T-helper 2 cell (primary cell): Measurements from ENCODE around the gene ECSIT.
"Not testable (repeated sequence)": the region's sequence is repeated elsewhere in the genome, so short reads cannot be mapped to it uniquely, and the experiment has no call there.

Experiments
- DNase-seq, 5 experiments: peaks; one replicate each; pipeline versions ENCODE4 v3.0.0 to v3.0.0-alpha.2; 2012 to 2022

ECSIT gene

GRCh38 chr19:11475861-11476260, 53.1 kb downstream of the ECSIT start:
- no peak for DNase-seq

GRCh38 chr19:11475343-11475742, 53.6 kb downstream of the ECSIT start:
- not testable (repeated sequence) for DNase-seq

GRCh38 chr19:11473725-11474124, 55.2 kb downstream of the ECSIT start:
- DNase-seq, result no peak

DNA sequence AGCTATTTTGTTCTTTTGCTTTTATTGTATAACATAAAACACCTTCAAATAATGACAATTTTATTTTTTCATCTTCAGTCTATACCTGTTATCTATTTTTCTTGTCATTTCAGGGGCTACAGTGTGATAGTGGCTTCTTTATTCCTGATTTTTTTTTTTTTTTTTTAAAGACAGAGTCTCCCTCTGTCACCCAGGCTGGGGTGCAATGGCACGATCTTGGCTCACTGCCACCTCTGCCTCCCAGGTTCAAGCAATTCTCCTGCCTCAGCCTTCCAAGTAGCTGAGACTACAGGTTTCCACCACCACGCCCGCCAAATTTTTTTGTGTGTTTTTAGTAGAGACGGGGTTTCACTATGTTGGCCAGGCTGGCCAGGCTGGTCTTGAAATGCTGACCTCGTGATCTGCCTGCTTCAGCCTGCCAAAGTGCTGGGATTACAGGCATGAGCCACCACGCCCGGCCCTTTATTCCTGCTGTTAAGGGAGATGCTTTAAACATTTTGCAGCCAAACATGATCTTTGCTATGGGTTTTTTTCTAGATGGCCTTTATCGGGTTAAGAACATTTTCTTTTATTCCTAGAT, 60.6 kb downstream of the ECSIT start:
- not testable (repeated sequence) for DNase-seq

DNA sequence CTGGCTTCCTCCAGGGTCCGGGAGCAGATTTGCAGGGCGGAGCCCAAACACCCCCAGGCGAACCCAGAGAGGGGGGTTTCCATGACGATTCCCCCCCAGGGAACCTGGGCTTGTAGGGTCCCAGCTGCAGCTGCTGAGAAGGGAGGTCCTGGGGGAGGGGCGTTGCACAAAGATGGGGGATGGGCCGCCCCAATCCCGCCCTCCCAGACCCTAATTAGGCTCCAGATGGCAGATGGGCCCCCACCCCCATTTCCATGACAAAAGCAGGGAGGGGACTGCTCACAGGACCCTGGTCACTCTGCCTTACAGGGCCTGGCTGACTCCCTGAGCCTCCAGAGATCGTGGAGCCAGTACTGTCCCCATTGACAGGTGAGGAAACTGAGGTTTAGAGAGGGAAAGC, 63.3 kb downstream of the ECSIT start:
- no peak for DNase-seq

- no peak for DNase-seq
Observed at GRCh38 chr19:11464333-11465265, 64.3 kb downstream of the ECSIT start.

GRCh38 chr19:11463391-11463790, 65.5 kb downstream of the ECSIT start:
- DNase-seq, result peak in 1 of 5 experiments; percentile 55

DNA sequence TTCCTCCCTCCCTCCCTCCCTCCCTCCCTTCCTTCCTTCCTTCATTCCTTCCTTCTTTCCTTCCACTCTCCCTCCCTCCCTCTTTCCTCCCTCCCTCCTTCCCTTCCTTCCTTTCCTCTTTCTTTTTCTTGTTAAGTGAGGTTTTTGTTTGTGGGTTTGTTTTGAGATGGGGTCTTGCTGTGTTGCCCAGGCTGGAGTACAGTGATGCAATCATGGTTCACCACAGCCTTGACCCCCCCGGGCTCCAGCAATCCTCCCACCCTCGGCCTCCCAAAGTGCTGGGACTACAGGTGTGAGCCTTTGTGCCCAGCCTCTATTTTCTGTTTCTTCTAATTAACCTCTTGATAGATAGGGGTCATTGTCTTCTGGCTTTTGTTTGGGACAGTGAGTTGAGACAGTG, 67.5 kb downstream of the ECSIT start:
- no peak for DNase-seq

DNA sequence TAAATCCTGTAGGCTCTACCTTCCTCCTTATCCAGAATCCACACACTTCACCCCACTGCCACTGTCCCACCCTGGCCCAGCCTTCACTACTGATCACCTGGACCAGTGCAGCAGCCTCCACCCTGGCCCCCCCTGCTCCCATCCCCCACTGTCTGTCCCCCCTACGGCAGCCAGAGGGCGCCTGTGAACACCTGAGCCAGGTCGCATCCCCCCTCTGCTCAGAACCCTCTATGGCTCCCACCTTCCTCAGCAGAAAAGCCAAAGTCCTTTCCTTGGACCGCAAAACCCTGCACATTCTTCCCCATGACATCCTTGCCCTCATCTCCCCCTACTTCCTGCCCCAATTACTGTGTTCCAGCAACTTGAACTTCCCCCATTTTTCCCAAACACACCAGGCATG, 68.7 kb downstream of the ECSIT start:
- DNase-seq, result no peak

DNA sequence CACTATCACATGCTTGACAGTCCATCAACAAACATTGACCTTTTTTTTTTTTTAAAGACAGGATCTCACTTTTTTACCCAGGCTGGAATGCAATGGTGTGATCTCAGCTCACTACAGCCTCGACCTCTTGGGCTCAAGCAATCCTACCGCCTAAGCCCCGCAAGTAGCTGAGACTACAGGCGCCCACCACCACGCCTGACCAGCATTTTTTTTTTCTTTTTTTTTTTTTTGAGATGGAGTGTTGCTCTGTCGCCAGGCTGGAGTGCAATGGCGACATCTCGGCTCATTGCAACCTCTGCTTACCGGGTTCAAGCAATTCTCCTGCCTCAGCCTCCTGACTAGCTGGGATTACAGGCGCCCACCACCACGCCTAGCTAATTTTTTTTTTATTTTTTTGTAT, 70.0 kb downstream of the ECSIT start:
- DNase-seq, result not testable (repeated sequence)

DNA sequence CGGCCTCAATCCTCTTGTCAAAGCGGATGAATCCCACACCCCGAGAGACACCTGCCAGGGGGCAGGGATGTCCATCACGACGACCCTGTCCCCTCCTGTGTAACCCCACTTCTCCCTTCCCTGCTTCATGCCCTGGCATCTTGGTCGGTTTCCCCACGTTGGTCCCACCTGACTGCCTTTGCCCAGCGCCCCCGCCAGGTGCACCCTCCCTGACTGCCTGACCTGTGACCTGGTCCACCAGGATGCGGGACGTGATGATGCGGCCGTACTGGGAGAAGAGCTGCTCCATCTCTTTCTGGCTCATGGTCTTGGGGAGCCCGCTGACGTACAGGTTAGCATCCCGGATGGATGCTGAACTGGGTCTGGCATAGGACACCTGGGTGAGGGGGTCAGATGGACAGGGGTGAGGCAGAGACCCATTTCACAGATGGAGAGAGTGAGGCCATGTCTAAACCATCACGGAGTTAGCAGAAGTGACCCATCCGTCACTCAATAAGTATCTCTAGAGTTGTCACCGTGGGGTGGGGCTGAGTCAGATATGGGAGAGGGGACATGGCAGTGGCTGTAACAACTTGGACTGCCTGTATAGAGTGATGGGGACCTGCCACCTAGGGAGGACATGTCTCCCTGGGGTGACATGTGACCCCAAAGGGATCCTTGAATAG, 70.6 kb downstream of the ECSIT start:
- no peak for DNase-seq

GRCh38 chr19:11457831-11458230, 71.1 kb downstream of the ECSIT start:
- DNase-seq, result no peak

- no peak for DNase-seq
Observed at GRCh38 chr19:11457115-11457514, 71.8 kb downstream of the ECSIT start.

GRCh38 chr19:11456659-11457058, 72.3 kb downstream of the ECSIT start:
- DNase-seq, result no peak
